H9 (cell line): ENCODE measurements around the gene ZDHHC13. TPM values are rescaled to one million over a fixed set of nuclear protein-coding genes. Genes with fewer than 3 reads are reported as not detected.

Experiments
- DNase-seq: peaks from one replicate; pipeline ENCODE4 v3.0.0-alpha.2; 2017
- H2AFZ ChIP-seq: one replicate; pipeline ENCODE4 v1.6.1; 2013; ENCODE audit warnings: mild to moderate bottlenecking, low read length, control low read depth, moderate library complexity
- H2AK5ac ChIP-seq: 2 replicates; pipeline ENCODE4 v1.6.1; 2013; ENCODE audit warnings: low read length, control low read depth, mixed read lengths; ENCODE audit not compliant: insufficient read length
- H2BK120ac ChIP-seq: one replicate; pipeline ENCODE4 v1.6.1; 2013; ENCODE audit warnings: low read depth, mild to moderate bottlenecking, low read length, control low read depth, inconsistent platforms; ENCODE audit not compliant: poor library complexity, severe bottlenecking
- H2BK12ac ChIP-seq: 2 replicates; pipeline ENCODE4 v1.6.1; 2013; ENCODE audit warnings: low read length, control low read depth, mixed read lengths, low read depth; ENCODE audit not compliant: insufficient read length
- H2BK15ac ChIP-seq: 2 replicates; pipeline ENCODE4 v1.6.1; 2013; ENCODE audit warnings: low read depth, low read length, control low read depth
- H2BK20ac ChIP-seq: one replicate; pipeline ENCODE4 v1.6.1; 2013; ENCODE audit warnings: low read depth, mild to moderate bottlenecking, low read length, control low read depth, inconsistent platforms; ENCODE audit not compliant: poor library complexity, severe bottlenecking
- H2BK5ac ChIP-seq: 2 replicates; pipeline ENCODE4 v1.6.1; 2013; ENCODE audit warnings: low read length, control low read depth, mixed read lengths; ENCODE audit not compliant: insufficient read length
- H3K14ac ChIP-seq: 2 replicates; pipeline ENCODE4 v1.6.1; 2013; ENCODE audit warnings: low read length, control low read depth; ENCODE audit not compliant: insufficient read depth
- H3K18ac ChIP-seq: 2 replicates; pipeline ENCODE4 v1.6.1; 2013; ENCODE audit warnings: low read depth, mild to moderate bottlenecking, mixed read lengths, low read length, control low read depth; ENCODE audit not compliant: insufficient read length
- H3K23ac ChIP-seq: 2 replicates; pipeline ENCODE4 v1.6.1; 2013; ENCODE audit warnings: low read length, control low read depth, mixed read lengths, low read depth; ENCODE audit not compliant: insufficient read length
- H3K23me2 ChIP-seq: 2 replicates; pipeline ENCODE4 v1.6.1; 2013; ENCODE audit warnings: low read depth, mild to moderate bottlenecking, mixed read lengths, low read length, control low read depth; ENCODE audit not compliant: insufficient read length, poor library complexity, severe bottlenecking
- H3K27ac ChIP-seq: 2 replicates; pipeline ENCODE4 v1.5.1; 2013; ENCODE audit warnings: low read length, control low read depth, mixed read lengths, low read depth; ENCODE audit not compliant: insufficient read length
- H3K27me3 ChIP-seq: 2 replicates; pipeline ENCODE4 v1.6.1; 2013; ENCODE audit warnings: low read length, control low read depth, inconsistent platforms; ENCODE audit not compliant: insufficient read depth
- H3K4ac ChIP-seq: 2 replicates; pipeline ENCODE4 v1.6.1; 2013; ENCODE audit warnings: low read depth, mild to moderate bottlenecking, control low read depth, inconsistent platforms, low read length, moderate library complexity
- H3K4me1 ChIP-seq: 2 replicates; pipeline ENCODE4 v1.6.1; 2013; ENCODE audit warnings: low read length, control low read depth, inconsistent platforms; ENCODE audit not compliant: insufficient read depth
- H3K4me2 ChIP-seq: 2 replicates; pipeline ENCODE4 v1.6.1; 2013; ENCODE audit warnings: low read length, control low read depth, mixed read lengths; ENCODE audit not compliant: insufficient read length, insufficient read depth
- H3K56ac ChIP-seq: 2 replicates; pipeline ENCODE4 v1.6.1; 2013; ENCODE audit warnings: low read depth, mild to moderate bottlenecking, mixed read lengths, low read length, control low read depth; ENCODE audit not compliant: insufficient read length
- H3K79me1 ChIP-seq: 2 replicates; pipeline ENCODE4 v1.6.1; 2013; ENCODE audit warnings: low read depth, mild to moderate bottlenecking, moderate library complexity, low read length, control low read depth, inconsistent platforms; ENCODE audit not compliant: insufficient read depth, poor library complexity, severe bottlenecking
- H3K79me2 ChIP-seq: 2 replicates; pipeline ENCODE4 v1.6.1; 2013; ENCODE audit warnings: low read length, control low read depth, inconsistent platforms; ENCODE audit not compliant: insufficient read depth
- H3K9ac ChIP-seq: 2 replicates; pipeline ENCODE4 v1.6.1; 2013; ENCODE audit warnings: low read length, control low read depth, mixed read lengths; ENCODE audit not compliant: insufficient read length; ENCODE audit errors: extremely low read depth
- H3K9me3 ChIP-seq: one replicate; pipeline ENCODE4 v1.6.1; 2013; ENCODE audit warnings: low read depth, low read length, inconsistent platforms; ENCODE audit not compliant: control insufficient read depth
- H3T11ph ChIP-seq: one replicate; pipeline ENCODE4 v1.6.1; 2013; ENCODE audit warnings: mild to moderate bottlenecking, low read length, control low read depth, inconsistent platforms
- H4K20me1 ChIP-seq: one replicate; pipeline ENCODE4 v1.6.1; 2013; ENCODE audit not compliant: control insufficient read depth, insufficient read length, insufficient read depth
- H4K5ac ChIP-seq: 2 replicates; pipeline ENCODE4 v1.6.1; 2013; ENCODE audit warnings: low read depth, mild to moderate bottlenecking, mixed read lengths, low read length, control low read depth; ENCODE audit not compliant: insufficient read length
- H4K8ac ChIP-seq: replicated peaks from 2 replicates; pipeline ENCODE4 v1.6.1; 2013; ENCODE audit warnings: low read length, control low read depth, mixed read lengths, low read depth; ENCODE audit not compliant: insufficient read length
- H4K91ac ChIP-seq: 2 replicates; pipeline ENCODE4 v1.6.1; 2013; ENCODE audit warnings: low read depth, mild to moderate bottlenecking, moderate library complexity, mixed read lengths, low read length, control low read depth; ENCODE audit not compliant: insufficient read length
- H3K27ac Mint-ChIP-seq, 3 experiments: 2 replicates in 2 of 3; 3 replicates in 1 of 3; pipeline ENCODE4 v1.8.0; 2020 to 2021; ENCODE audit warnings: mixed read lengths in 3 of 3, mild to moderate bottlenecking in 1 of 3, moderate library complexity in 1 of 3
- H3K27me3 Mint-ChIP-seq: 2 replicates; pipeline ENCODE4 v1.8.0; 2021; ENCODE audit warnings: low read depth, mild to moderate bottlenecking, moderate library complexity, mixed read lengths
- H3K36me3 Mint-ChIP-seq, 3 experiments: 2 replicates in 2 of 3; 3 replicates in 1 of 3; pipeline ENCODE4 v1.8.0; 2020 to 2021; ENCODE audit warnings: low read depth in 3 of 3, mixed read lengths in 3 of 3; ENCODE audit not compliant: insufficient read depth in 1 of 3
- H3K4me1 Mint-ChIP-seq, 2 experiments: 2 replicates each; pipeline ENCODE4 v1.8.0; 2020; ENCODE audit warnings: mixed read lengths in 2 of 2
- H3K4me3 Mint-ChIP-seq, 2 experiments: 2 replicates in 1 of 2; 3 replicates in 1 of 2; pipeline ENCODE4 v1.8.0; 2020 to 2021; ENCODE audit warnings: mild to moderate bottlenecking in 2 of 2, mixed read lengths in 2 of 2, moderate library complexity in 1 of 2
- H3K9me3 Mint-ChIP-seq, 2 experiments: 2 replicates in 1 of 2; 3 replicates in 1 of 2; pipeline ENCODE4 v1.8.0; 2020; ENCODE audit warnings: mild to moderate bottlenecking in 2 of 2, mixed read lengths in 2 of 2, moderate library complexity in 1 of 2
- WGBS: extraction: QIAGEN DNeasy Blood & Tissue Kit; methylation state at CpG from one replicate; pipeline ENCODE4 v1.1.7; 2013; ENCODE audit warnings: missing lambda C conversion rate, low lambda C conversion rate, mixed read lengths; ENCODE audit not compliant: insufficient read length; ENCODE audit errors: extremely low coverage; 5-methylcytosine and 5-hydroxymethylcytosine counted together
- total RNA-seq: library from RNA; stranded (reverse); gene quantifications from 2 replicates; pipeline ENCODE4 v1.2.1, GENCODE V29; 2021
- TF ChIP-seq, protein P1 (sequence below): fragments of 200-600 bp; sonication (generic); conservative IDR thresholded peaks from 3 replicates; pipeline ENCODE4 v1.8.0; 2021; ENCODE audit warnings: antibody characterized with exemption, mild to moderate bottlenecking

ZDHHC13 gene
- total RNA-seq, 1 experiment from 2014 or later, result 20.9 TPM

DNA sequence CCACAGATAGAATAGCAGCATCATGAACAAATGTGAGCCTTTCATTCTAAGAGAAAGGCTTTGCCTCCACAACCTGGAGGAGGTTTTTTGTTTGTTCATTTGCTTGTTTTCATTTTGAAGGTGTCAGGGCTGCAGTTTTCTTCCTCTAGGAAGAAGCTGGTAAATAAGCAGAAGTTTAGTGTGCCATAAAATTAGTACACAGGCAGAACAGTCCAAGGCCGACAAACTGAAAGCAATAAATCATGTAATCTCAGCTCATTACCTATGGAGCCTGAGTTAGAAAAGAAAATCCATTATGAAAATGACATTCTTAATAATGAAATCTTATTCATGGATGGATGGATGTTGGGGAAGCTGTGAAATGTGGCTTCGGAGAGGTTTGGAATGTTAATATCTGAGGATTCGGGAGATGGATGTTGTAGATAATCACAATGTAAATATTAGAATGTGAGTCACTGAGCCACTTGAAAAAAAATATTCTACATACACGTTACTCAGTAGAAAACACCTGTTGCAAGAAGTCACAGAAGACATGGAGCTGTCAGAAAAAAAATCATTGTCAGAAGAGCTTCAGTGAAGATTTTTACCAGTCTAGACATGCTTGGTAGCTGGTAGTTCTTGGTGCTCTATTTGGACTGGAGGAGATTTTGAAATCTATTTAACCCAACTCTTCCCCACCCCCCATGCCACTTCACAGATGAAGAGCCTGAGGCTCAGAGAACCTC, 15.0 kb upstream of the ZDHHC13 start:
- Histone ChIP-seq H2AFZ (no peak overlapping the region), H4K8ac (no peak overlapping the region), H2BK20ac (no peak overlapping the region), H3K9ac (no peak overlapping the region), H2BK120ac (no peak overlapping the region), H2BK12ac (no peak overlapping the region), H4K5ac (no peak overlapping the region), H2BK15ac (no peak overlapping the region), H3K23me2 (no peaks in the 10 kb centered on the region), H3K4me2 (no peak overlapping the region), H3K18ac (no peak overlapping the region), H2BK5ac (no peak overlapping the region), H3K4me1 (no peaks in the 10 kb centered on the region; the same call in 1 of the 2 replicates), H3K27me3 (no peaks in the 10 kb centered on the region; the same call in 1 of the 2 replicates), H3T11ph (no peak overlapping the region), H3K23ac (no peak overlapping the region), H3K27ac (no peak overlapping the region), H2AK5ac (no peak overlapping the region), H3K56ac (no peak overlapping the region), H3K14ac (no peak overlapping the region), H3K9me3 (no peaks in the 10 kb centered on the region), H3K79me2 (no peaks in the 10 kb centered on the region), H4K91ac (no peak overlapping the region), H4K20me1 (no peaks in the 10 kb centered on the region), H3K79me1 (no peaks in the 10 kb centered on the region), H3K4ac (no peak overlapping the region)
- Mint-ChIP-seq H3K4me3 (no peak overlapping the region), H3K36me3 (no peaks in the 10 kb centered on the region; a peak in 1 of 7 replicates), H3K27me3 (peaks cover 9% of the 10 kb centered on the region), H3K9me3 (no peaks in the 10 kb centered on the region; a peak in 1 of 5 replicates), H3K4me1 (peaks cover 9 to 12% of the 10 kb centered on the region in 2 experiments; a peak in 3 of 4 replicates), H3K27ac (no peak overlapping the region)
- TF ChIP-seq, protein P1, sequence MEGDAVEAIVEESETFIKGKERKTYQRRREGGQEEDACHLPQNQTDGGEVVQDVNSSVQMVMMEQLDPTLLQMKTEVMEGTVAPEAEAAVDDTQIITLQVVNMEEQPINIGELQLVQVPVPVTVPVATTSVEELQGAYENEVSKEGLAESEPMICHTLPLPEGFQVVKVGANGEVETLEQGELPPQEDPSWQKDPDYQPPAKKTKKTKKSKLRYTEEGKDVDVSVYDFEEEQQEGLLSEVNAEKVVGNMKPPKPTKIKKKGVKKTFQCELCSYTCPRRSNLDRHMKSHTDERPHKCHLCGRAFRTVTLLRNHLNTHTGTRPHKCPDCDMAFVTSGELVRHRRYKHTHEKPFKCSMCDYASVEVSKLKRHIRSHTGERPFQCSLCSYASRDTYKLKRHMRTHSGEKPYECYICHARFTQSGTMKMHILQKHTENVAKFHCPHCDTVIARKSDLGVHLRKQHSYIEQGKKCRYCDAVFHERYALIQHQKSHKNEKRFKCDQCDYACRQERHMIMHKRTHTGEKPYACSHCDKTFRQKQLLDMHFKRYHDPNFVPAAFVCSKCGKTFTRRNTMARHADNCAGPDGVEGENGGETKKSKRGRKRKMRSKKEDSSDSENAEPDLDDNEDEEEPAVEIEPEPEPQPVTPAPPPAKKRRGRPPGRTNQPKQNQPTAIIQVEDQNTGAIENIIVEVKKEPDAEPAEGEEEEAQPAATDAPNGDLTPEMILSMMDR, result no peak
- DNase-seq, result no peak
- WGBS, result no CpG with 5 or more reads among the region's 4 CpGs
